GM19099 (cell line): ENCODE measurements around the gene FAAP100.
A peak's percentile ranks its signal among the peaks of the same experiment; 100 is the strongest.

ENCODE experiments used
- POLR2A ChIP-seq: IDR thresholded peaks from 3 replicates; pipeline ENCODE4 v1.6.1; 2011; ENCODE audit warnings: low read depth; ENCODE audit not compliant: insufficient read length; ENCODE audit errors: extremely low read depth

The FAAP100 gene

DNA sequence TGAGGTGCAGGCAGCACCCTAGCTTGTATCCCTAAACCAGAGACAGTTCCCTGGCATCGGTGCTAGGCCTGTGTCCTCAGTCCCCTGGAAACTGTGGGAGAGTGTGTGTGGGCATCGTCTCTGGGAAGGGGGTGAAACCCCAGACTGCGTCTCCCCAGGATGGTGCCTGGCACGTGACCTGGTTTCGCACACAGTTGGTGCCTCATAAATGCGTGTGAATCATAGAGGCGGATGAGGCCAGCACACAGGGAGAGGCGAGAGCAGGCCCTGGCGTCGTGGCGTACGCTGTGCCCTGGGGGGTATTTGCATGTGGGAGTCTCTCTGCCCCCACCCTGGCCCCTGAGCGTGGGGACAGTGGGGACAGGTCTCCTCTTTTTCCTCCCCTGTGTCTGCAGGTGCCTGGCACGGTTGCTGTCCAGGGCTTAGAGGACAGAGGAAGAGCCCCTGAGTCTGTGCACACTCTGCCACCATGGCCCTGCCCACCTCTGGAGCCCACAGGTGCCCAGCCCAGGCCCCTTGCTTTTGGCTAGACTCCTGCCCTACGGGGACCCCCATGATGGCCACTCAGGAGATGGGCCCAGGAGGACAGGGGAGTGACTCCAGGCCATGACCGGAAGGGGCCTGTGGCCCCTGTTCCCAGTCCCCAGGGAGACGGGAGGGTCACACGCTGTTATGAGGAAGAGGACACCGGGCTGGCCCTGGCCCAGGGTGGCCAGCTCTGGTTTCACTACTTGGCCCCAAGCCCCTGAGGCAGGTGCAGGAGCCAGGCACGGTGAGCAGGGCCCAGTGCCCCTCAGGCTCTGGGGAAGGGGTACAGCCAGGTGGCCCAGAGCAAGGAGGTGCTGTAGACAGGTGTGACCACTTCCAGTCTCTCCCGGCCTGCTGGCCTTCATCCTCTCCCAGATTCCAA is 25.2 kb downstream of the FAAP100 start:
- TF ChIP-seq POLR2A = no peak

DNA sequence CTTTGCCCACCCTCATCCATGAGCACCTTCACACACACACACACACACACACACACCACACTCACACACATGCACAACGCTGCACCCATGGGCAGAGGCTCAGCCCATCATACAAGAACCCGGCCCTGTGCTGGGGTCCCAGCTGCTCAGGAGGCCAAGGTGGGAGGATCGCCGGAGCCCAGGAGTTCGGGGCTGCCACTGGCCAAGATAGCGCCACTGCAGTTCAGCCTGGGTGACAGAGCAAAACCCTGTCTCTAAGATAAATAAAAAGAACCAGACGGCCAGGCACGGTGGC is 27.3 kb downstream of the FAAP100 start:
- no peak for TF ChIP-seq POLR2A

DNA sequence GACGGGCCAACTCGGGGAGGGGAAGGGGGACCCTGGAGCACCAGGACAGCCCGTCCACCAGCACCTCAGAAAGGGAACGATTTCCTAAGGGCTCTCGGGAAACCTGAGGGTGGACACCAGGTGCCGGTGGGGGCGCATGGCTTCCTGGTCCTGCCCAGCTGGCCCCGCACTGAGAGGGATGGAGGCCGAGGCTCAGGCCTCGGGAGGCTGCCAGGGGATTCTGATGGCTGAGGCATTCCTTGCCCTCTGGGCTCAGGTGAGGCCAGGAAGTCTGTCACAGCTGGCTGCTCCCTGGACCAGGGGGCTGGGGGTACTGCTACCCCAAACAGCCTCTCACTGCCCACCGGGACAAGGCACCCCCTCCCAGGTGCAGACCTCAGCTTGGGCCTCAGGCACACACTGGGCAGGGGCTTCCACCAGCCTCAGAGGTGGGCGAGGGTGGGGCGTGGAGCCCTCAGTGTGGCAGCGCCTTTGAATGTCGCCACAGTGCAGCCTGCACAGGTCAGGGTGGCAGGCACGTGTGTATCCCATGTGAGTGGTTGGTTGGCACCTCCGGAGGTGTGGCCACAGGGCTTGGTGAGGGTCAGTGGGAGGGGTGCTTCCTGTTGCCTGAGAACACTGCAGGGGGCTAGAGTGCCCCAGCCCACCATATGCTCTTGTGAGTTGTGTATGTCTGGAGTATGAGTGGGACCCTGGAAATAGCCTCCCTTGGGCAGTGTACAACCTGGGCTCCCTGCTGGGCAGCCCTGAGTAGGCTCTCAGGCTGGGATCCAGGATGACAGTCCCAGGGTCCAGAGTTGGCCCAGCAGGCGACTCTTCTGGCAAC is 27.9 kb downstream of the FAAP100 start:
- TF ChIP-seq POLR2A = no peak

DNA sequence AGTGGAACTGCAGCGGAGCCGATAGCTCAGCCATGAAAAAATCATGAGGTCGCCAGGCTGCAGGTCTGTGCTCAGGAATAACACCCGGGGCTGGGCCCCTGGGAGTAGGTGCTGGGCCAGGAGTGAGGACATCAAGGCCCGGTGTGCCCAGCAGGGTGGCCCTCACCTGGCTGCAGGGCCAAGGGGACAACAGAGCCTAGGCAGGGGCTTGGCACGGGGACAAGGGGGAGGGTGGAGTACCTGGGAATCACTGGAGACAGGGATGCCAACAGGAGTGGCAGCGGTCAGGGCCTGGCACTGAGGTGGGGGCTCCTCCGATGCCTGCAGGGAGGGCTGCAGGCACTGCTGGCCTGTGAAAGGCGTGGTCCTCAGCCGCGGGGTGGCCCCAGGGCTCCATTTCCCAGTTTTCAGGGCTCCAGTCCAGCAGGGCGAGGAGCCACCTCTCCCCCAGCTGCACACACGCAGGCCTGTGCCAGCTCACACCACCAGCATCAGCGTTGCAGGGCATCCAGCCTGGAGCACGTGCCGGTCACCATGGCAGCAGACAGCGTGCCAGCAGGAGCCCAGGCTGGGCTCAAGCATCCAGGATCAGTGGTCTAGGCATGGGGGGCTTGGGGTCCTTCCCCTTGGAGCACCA is 28.6 kb downstream of the FAAP100 start:
- TF ChIP-seq POLR2A = no peak

DNA sequence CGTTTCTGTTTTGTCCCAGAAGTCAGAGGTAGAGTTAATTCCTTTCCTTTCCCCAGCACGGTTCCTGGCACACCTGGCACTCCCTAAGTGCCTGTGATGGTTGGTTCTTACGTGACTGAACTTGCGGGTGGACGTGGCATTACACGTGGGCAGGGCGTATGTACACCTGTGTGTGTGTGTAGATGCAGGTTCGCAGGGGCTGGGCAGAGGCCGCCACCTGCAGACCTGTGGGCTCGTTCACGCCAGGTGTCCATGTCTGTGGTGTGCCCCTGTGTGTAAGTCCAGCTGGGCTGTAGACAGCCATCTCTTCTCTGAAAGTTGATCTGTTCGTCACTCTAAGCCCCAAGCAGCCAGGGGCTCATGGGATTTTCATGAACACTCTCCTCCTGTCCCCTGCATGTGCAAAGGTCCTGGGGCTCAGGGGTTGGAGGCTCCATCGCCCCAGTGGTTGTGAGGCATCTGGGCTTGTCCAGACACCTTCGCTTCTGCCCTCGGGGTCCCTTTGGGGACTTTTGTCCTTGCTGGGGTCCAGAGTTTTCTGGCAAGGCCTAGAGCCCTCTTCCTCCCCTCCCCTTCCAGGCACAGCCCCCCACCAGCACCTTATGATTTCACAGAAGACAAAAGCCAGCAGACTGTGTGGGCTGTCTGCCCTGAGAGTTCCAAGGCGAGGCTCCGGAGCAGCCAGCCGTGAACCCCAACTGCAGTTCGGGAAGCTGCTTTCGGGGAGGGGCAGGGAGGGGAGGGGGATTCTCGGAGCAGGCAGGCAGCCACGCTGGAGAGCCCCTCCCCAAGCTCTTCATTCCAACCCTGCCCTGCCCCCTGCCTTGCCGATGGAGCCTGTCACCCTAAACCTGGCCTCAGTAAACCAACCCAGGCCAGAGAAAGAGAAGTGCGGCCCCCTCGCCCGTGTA is 29.4 kb downstream of the FAAP100 start:
- no peak for TF ChIP-seq POLR2A

DNA sequence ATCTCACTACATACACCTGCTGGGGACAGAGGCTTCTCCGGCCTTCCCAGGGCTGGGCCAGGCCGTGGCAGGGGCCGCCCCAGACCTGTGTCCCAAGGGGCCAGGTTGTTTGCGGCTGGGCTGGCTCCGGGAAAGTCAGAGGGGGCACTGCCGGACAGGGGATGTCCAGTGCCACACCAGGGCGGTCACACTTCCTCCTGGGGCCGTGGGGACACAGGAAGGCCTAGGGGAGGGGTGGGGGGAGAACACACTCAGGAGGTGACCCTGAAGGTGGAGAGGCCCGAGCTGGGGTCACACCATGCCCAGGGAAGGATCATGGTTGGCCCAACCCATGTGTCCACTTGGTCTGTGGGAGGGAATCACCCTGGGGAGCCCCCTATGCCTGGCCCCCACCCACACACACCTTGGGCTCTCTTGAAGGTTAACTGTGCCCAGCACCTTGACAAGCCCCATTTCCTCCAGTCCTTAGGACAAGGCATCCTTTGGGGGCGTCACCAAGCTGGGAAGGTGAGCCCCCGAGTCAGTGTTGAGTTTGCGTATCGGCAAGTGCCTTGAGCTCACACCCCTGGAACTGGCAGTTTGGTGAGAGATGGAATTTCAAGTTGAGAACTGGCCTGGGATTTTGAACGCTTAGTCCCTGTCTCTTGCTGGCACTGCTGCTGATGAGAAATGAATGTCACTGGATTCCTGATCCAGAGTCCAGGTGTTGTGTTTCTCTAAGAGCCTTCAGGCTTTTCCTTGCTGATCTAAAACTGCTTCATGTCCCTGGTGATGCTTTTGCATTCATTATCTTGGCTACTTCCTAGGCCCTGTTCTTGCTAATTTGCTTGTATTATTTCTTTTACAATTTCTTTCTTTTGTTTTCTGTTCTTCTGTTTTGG is 31.9 kb downstream of the FAAP100 start:
- no peak for TF ChIP-seq POLR2A

DNA sequence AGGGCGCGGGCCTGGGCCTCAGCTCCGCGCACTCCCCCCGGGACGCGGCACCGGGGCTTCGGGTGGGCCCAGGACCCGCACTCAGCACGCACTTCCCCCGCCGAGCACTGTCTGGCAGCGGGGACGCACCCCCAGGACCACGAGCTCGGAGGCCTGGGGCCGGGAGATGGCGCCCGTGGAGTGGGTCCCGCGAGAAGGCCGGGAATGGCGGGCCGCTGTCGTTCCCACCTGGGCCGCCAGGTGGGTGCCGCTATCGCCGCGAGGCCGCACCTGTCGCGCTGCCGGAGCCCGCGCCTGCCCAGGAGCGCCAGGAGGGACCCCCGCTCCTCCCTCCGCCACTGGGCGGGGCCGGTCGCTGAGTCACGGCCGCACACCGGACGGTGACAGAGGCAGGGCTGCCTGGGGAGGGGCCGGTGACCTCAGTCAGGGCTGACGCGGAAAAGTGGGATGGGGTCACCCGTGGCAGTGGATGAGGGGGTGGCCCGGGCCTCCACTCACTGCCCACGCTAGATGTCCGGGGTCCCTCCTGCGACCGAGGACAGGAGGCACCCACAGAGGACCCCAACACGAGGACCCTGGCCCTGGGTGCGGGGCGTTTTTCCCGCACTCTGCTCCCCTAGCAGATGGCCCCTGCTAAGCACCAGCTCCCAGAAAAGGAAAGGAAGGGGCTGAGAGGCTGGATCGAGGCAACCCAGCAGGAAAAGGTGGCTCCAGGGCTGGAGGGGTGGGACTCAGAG is 32.7 kb downstream of the FAAP100 start:
- peak; percentile 38 for TF ChIP-seq POLR2A

DNA sequence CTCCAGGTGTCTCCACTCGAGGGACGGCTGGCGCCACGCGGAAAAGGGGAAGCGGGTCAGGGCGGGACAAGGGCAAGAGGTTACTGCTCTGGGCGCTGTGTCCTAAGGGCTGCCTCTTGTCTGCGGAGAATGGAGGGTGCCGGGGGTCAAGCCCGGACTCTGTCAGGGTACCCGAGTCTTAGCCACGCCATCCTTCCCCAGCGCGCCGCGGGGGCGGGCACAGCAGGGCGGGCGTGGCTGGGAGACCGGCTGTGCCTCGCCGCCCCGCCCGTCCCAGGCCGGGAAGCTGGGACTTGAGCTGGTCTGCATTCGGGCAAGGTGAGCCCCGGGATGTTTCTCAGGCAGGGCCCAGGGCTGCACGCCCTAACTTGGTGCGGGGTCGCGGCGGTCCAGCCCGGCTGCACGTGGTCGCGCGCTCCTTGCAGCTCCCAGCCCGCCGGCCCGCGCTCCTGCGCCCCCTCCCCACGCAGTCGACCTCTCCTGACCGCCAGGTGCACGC is 33.3 kb downstream of the FAAP100 start:
- TF ChIP-seq POLR2A = peak; percentile 49

DNA sequence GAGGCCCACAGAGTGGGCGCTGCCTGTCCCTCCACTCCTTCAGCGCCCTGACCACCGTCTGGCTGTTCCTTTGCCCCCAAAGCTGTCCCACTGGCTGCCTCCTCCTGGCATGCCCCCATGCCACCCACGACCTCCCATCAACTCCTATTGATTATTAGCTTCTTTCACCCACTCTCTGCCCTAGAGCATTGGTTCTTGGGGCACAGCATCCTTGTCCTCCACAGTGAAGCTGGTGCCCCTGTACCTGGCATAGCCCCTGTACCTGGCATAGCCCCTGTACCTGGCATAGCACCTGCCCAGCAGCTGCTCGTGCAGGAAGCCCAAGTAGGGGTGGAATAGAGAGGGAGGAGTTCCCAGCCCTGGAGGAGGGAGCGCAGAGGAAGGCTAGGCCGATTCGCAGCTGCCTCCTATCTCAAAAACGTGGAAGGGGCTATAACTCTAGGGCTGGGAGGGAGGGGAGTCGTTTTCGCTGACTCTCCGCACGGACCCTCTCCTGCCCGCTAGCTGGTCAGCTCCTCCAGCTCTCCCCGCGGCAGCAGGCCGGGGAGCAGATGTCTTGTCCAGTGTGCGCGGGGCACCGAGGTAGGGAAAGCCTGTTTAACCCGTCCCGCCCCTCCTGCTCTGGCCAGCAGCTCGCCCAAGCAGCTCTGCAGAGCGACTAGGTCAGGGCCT is 33.9 kb downstream of the FAAP100 start:
- TF ChIP-seq POLR2A = no peak

DNA sequence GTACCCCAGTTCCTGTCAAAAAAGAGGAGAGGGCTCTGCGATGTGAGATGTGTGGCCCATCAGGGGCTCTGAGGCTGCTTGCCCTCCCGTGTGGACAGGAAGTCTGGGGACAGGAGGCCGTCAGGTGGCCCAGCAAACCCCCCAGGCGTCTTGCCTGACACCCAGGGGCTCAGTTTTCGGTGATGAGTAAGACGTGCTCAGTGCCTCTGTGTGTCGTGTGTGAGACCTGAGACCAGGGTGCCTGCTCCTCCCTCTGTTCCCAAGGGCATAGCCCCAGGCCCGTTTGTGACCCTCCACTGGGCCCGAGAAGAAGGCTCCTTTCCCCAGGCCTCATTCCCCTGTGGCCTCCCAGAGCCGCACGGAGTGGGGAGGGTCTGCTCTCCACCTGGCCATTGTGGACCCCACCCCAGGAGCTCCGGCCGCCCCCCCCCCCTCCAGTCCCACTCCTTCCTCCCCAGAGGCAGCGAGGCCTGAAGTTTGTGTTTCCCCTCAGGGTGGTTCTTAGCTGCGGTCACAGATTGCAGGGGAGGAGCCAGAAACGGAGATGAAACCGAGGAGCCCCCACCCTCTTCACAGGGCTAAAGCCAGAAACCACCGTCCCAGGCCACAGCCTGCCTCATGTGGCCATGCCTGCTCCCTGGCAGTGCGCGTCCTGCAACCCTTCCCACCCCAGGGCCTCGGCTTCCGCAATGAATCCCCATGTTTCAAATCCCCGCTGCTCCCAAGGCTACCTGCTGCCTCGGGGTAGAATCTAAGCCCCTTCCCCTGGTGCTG is 34.6 kb downstream of the FAAP100 start:
- TF ChIP-seq POLR2A = peak; percentile 70

DNA sequence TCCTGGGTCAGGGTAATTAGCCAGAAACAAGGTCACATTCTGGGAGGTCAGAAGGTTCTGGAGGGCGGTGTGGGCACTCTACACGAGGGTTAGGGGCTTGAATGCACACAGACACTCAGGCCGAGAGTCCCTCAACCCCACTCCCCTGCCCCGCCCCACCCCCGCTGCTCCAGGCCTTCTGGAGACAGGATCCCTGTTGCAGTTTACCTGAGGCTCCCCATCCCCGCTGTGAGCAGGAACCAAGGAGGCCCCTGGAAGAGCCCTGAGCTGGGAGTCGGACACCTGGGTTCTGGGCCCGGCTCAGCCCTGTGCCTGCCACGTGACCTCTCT is 35.2 kb downstream of the FAAP100 start:
- TF ChIP-seq POLR2A = no peak

DNA sequence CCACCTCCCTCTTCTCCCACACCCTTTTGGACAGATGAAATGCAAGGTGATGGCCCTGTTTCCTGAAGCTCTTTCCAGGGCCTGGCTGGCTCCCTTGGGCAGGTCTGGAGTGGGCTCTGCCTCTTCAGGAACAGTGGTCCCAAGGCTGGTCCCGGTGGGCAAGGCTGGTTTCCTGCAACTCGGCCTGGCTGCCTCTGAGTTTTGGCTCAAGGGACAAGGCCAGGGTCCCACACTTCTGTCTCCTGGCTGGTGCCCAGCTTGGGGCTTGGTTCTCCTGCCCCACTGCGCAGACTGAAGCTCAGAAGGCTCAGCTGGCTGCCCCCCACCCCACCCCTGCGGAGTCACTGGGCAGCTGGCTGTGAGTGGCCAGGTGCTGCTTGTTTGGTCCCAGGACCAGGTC is 35.7 kb downstream of the FAAP100 start:
- TF ChIP-seq POLR2A = no peak
